ENCODE measurements around the gene GPR4. TPM values are rescaled to one million over a fixed set of nuclear protein-coding genes. Genes with fewer than 3 reads are reported as not detected.

GPR4 gene
- polyA plus RNA-seq (2012; ENCODE audit: low read depth, missing spikeins), result not detected

DNA sequence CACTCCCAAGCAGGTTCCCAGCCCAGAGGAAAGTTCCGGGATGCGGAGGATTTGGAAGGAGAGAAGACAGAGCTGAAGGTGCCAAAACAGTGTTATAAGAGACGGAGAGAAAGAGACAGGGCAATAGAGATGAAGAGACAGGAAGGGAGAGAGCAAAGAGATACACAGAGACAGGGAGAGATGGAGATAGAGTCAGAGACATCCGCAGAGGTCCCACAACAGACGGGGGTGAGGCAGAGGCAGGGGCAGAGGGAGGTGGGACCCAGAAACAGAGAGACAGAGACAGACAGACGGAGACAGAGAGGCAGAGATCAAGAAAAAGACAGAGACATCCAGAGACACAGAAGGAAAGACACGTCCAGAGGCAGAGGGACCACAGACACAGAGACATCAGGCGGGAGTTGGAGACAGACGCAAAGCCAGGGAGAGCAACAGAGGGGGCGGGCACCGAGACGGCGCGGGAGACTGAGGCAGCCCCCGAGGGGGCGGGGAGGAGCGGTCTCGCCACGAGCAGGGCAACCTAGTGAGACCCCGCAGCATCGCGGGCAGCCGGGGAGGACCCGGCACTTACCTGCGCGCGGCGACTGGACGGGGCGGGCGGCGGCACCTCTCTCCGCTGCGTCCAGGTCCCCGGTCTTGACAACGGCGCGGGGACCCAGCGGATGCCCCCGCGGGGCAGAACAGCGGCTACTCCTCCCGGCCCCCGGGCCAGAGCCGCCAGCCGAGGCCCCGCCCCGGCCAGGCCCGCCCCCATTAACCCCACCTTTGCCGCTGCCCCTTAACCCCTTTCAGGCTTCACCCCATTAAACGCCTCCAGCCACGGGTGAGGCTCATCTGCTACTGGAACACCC, at the start of gene GPR4:
Gene GPR4 (minus strand): TSS at position 689 of the 851 bp plus-strand sequence. CDS start 10,346 bp downstream, outside the sequence.
- TF ChIP-seq POLR2AphosphoS5 (IDR thresholded peaks at IDR 0.05; ENCODE audit: low read depth, low read length), result no peak
- TF ChIP-seq TAF1 (IDR thresholded peaks at IDR 0.05; ENCODE audit: low read depth, low read length), result no peak
- TF ChIP-seq PAX5 (IDR thresholded peaks at IDR 0.05; ENCODE audit: insufficient read depth, low read length, severe bottlenecking), result no peak
- no peak for TF ChIP-seq POLR2A (IDR thresholded peaks at IDR 0.05; ENCODE audit: low read depth, low read length)
- no peak for TF ChIP-seq SPI1 (IDR thresholded peaks at IDR 0.05; ENCODE audit: low read depth, low read length)
- TF ChIP-seq POU2F2 (IDR thresholded peaks at IDR 0.05; ENCODE audit: low read depth, low read length), result no peak
- no peak for FAIRE-seq
- DNase-seq (ENCODE audit: insufficient read length, low spot score), result no peak

DNA sequence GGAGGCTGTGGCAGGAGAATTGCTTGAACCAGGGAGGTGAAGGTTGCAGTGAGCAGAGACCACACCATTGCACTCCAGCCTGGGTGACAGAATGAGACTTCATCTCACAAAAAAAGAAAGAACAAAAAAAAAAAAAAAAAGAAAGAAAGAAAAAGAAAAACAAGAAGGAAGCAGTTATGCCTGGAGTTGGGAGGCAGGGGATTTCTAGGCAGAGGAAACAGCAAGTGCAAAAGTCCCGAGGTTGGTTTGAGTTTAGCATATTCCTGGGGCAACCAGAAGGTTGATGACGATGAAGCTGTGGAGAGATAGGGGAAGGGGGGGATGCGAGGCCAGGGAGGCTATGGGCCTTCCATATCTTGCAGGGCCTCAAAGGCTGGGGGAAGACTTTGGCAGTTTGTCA, 48.7 kb upstream of the GPR4 start:
- no peak for DNase-seq (ENCODE audit: insufficient read length, low spot score)
- no peak for TF ChIP-seq POU2F2 (IDR thresholded peaks at IDR 0.05; ENCODE audit: low read depth, low read length)
- no peak for FAIRE-seq

GRCh38 chr19:45646345-45646698, 44.3 kb upstream of the GPR4 start:
- DNase-seq (ENCODE audit: insufficient read length, low spot score) (no peak), FAIRE-seq (no peak)
- TF ChIP-seq SPI1 (IDR thresholded peaks at IDR 0.05; ENCODE audit: low read depth, low read length) (peak; percentile 87), POLR2A (IDR thresholded peaks at IDR 0.05; ENCODE audit: low read depth, low read length) (no peak)

GRCh38 chr19:45645631-45646344, 43.8 kb upstream of the GPR4 start:
- peak; percentile 87 for DNase-seq (ENCODE audit: insufficient read length, low spot score)
- TF ChIP-seq POU2F2 (IDR thresholded peaks at IDR 0.05; ENCODE audit: low read depth, low read length) (peak; percentile 86), TAF1 (IDR thresholded peaks at IDR 0.05; ENCODE audit: low read depth, low read length) (no peak), POLR2AphosphoS5 (IDR thresholded peaks at IDR 0.05; ENCODE audit: low read depth, low read length) (no peak), SPI1 (IDR thresholded peaks at IDR 0.05; ENCODE audit: low read depth, low read length) (no peak), PAX5 (IDR thresholded peaks at IDR 0.05; ENCODE audit: insufficient read depth, low read length, severe bottlenecking) (no peak)
- FAIRE-seq, result peak; percentile 77

DNA sequence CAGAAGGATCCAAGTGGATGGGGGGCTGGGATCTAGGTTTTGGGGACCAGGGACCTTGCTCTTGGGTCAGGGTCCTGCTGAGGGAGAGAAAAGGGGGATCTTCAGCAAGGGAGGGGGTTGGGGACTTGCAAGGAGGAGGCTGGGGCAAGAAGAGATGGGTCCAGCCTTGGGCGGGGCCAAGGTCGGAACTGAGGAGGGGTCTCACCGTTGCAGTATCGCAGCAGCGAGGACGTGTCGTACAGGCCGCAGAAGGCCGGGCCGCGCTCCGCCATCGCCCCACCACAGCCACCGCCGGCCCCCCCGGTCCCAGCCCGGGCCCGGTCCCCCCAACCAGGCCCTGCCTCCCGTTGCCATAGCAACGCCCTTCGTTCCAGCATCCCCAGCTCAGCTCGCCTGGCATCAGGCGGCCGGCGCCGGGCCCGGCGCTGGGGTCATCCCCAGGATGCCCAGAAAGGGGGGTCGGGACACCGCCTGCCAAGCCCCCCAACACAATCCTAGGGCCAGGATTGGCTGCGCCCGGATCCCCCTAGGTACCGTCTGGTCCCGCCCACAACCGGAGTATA, 43.1 kb upstream of the GPR4 start:
- no peak for TF ChIP-seq SPI1 (IDR thresholded peaks at IDR 0.05; ENCODE audit: low read depth, low read length)
- no peak for TF ChIP-seq POU2F2 (IDR thresholded peaks at IDR 0.05; ENCODE audit: low read depth, low read length)
- TF ChIP-seq PAX5 (IDR thresholded peaks at IDR 0.05; ENCODE audit: insufficient read depth, low read length, severe bottlenecking), result no peak
- no peak for TF ChIP-seq TAF1 (IDR thresholded peaks at IDR 0.05; ENCODE audit: low read depth, low read length)
- TF ChIP-seq POLR2A (IDR thresholded peaks at IDR 0.05; ENCODE audit: low read depth, low read length), result no peak
- TF ChIP-seq POLR2AphosphoS5 (IDR thresholded peaks at IDR 0.05; ENCODE audit: low read depth, low read length), result no peak
- no peak for FAIRE-seq

DNA sequence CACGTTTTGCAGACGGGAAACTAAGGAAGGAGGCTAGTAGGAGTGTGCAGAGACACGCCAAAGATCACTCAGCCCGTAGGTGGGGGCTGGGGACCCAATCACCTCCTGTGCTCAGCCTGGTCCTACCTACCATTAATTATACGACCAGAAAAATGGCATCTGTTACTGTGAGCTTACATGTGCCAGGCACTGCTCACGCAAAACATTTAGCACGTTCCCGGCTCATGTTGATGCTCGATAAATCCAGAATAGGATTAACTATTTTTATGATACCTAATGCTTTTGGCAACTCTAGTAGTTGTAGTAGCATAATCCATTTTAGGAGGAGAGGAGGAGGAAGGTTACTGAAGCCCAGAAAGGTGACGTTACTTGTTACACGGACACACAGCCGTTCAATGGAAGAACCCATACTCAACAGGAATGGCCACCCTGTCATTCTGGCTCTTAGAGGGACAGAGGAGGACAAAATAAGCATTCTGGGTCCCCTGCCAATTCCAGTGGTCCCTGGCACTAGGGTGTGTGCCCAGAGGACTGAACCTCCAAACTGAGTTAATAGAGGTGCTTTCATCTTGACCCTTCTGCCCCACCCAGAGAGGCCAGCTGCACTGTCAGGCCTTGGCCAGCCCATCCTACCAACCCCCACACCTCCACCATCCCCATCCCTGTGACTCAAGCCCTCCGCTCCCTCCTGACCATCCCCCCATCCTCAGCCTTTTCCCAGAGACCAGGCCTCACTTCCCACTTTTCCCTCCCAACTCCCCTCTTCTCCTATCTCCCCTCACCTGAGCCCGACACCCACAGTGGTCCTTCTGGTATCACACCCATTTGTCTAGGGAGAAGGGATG, 42.1 kb upstream of the GPR4 start:
- FAIRE-seq (no peak), DNase-seq (ENCODE audit: insufficient read length, low spot score) (no peak)
- no peak for TF ChIP-seq SPI1 (IDR thresholded peaks at IDR 0.05; ENCODE audit: low read depth, low read length)
- TF ChIP-seq PAX5 (IDR thresholded peaks at IDR 0.05; ENCODE audit: insufficient read depth, low read length, severe bottlenecking), result no peak
- TF ChIP-seq POLR2A (IDR thresholded peaks at IDR 0.05; ENCODE audit: low read depth, low read length), result no peak
- TF ChIP-seq POLR2AphosphoS5 (IDR thresholded peaks at IDR 0.05; ENCODE audit: low read depth, low read length), result no peak
- no peak for TF ChIP-seq POU2F2 (IDR thresholded peaks at IDR 0.05; ENCODE audit: low read depth, low read length)
- no peak for TF ChIP-seq TAF1 (IDR thresholded peaks at IDR 0.05; ENCODE audit: low read depth, low read length)

More for the DNA sequence above, 43.1 kb upstream of the GPR4 start:
- DNase-seq (ENCODE audit: insufficient read length, low spot score), result no peak

DNA sequence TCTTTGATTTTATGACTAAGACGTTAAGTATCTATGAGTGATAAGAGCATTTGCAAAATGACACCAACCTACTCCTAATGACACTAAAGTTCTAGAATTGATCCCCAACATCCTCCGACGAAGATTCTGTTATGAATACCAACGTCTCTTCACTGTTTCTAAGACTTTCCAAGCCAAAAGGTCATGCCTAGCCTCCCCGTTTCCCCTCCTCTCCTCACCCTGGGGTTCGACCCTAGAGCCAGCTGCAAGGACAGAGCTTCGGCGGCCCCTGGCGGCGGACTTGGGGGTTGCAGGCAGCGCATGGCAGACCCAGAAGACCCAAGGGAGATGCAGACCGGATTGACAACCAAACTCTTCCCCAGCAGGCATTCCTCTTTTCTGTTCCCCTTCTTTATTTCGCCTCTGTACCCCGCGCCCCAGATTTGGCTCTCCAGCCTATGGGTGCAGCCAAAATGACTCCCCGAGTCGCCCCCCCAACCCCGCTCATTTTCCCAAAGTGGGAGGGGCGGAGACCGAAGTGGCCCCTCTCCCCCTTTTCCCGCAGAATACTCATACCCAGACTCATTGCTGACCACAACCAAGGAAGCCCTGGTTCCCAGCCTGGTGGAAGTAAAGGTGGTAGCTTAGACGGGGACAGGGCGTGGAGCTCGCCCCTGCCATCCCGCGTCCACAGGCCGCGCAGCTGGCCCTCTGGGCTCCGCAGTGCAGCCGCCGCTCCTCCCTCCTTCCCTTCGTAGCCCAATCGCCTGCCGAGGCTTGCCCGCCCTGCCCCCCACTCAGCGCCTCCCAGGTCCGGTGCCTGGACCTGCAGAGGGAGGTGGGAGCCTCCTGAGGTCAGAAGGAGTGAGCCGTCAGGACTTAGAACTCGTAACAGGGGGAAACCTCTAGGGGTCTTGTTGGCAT, 41.3 kb upstream of the GPR4 start:
- peak; percentile 74 for DNase-seq (ENCODE audit: insufficient read length, low spot score)
- no peak for TF ChIP-seq TAF1 (IDR thresholded peaks at IDR 0.05; ENCODE audit: low read depth, low read length)
- TF ChIP-seq PAX5 (IDR thresholded peaks at IDR 0.05; ENCODE audit: insufficient read depth, low read length, severe bottlenecking), result no peak
- no peak for TF ChIP-seq POU2F2 (IDR thresholded peaks at IDR 0.05; ENCODE audit: low read depth, low read length)
- TF ChIP-seq POLR2A (IDR thresholded peaks at IDR 0.05; ENCODE audit: low read depth, low read length), result no peak
- TF ChIP-seq POLR2AphosphoS5 (IDR thresholded peaks at IDR 0.05; ENCODE audit: low read depth, low read length), result no peak
- FAIRE-seq, result peak; percentile 90

DNA sequence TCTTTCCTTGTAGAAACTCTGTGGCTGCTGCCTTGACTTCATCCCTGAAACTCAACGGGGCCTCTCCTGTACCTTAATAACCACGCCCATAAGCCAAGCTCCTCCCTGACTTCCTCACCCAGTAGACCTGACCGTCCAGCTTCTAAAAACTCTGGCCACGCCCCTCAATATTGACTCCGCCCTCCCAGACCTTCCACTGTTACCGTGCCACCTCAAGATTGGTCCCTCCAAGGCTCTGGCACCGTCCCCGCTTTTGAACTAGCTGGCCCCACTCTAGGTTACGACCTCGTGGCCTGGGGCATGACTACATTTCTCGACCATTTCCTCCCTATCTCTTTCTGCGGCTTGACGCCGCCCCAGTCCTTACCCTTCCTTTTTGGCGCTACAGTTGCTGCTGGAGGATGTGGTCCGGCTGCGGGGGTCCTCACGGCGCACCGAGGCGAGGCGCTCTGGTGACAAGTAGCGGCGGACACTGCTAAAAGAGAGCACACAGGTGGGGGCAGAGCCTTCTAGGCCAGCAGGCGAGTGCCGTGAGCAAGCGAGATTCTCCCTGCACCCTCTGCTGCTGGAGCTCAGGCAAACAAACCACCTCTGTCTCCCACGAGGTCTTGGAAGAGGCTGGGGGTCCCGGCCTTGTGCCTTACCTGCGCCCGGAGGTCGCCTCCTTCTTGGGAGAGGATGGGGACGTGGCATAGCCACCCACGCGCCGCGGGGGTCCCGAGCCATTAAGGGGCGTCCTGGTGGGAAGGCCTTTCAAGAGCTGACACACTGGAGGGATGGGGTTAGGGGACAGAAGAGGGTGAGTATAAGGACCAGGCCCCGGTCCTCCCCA, 39.5 kb upstream of the GPR4 start:
- peak; percentile 76 for DNase-seq (ENCODE audit: insufficient read length, low spot score)
- TF ChIP-seq SPI1 (IDR thresholded peaks at IDR 0.05; ENCODE audit: low read depth, low read length), result peak; percentile 73
- TF ChIP-seq POLR2A (IDR thresholded peaks at IDR 0.05; ENCODE audit: low read depth, low read length), result 0 out of 2 replicates have a peak, but pooled peaks have one; percentile 23
- no peak for TF ChIP-seq POU2F2 (IDR thresholded peaks at IDR 0.05; ENCODE audit: low read depth, low read length)
- peak; percentile 85 for FAIRE-seq
